Breast epithelium (tissue), 3 donors: ENCODE data around the gene C19orf25.
A peak's percentile ranks its signal among the peaks of the same experiment; 100 is the strongest.

ENCODE experiments used
- POLR2A ChIP-seq: fragments of 450-650 bp; IDR thresholded peaks from one replicate; pipeline ENCODE4 v1.6.1; 2016; ENCODE audit warnings: antibody characterized with exemption, mild to moderate bottlenecking, moderate library complexity
- POLR2AphosphoS5 ChIP-seq, 3 donors: sonication (generic); formaldehyde crosslinking; IDR thresholded peaks; one replicate each; pipeline ENCODE4 v1.6.1; 2017; ENCODE audit warnings: antibody characterized with exemption in 3 of 3
- TF ChIP-seq, protein P1 (sequence below), 3 donors: fragments of 450-650 bp; IDR thresholded peaks; one replicate each; pipeline ENCODE4 v1.5.1; 2016 to 2017; ENCODE audit warnings: antibody characterized with exemption in 3 of 3, mild to moderate bottlenecking in 3 of 3, moderate library complexity in 3 of 3

DNA sequence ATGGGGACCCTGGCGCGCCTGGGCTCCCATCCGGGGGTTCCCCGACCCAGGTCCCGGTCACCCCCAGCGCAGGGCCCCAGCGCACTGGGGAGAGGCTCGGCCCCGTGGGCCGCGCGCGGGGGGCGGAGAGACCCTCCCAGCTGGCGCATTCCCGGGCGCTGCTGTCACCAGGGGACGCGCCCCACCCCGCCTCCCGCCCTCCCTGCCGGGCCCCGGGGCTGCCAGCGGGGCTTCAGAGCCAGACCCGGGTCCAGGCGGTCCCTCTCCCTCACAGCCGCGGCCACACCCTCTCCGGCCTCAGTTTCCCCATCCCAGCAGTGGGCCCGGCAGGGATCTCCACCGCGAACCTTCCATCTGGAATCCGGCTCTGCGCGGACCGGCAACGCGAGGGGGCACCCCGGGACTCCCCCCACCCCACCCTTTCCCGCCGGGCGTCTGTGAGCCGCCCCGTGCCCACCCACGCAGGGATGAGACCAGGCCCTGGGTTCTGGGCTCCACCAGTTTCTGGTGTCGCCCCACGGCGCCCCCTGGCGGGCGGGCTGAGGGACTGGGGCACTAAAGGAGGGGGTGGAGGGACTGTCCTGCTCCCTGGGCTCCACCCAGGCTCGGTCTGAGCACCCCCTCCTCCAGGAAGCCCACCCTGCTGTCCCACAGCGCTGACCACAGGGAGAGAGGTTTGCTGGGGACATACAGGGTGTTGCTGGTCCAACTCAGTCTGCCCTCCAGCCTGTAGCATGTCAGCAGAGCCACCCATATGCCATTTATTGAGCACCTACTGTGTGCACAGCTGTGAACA, 34.7 kb upstream of the C19orf25 start:
- TF ChIP-seq, protein P1, sequence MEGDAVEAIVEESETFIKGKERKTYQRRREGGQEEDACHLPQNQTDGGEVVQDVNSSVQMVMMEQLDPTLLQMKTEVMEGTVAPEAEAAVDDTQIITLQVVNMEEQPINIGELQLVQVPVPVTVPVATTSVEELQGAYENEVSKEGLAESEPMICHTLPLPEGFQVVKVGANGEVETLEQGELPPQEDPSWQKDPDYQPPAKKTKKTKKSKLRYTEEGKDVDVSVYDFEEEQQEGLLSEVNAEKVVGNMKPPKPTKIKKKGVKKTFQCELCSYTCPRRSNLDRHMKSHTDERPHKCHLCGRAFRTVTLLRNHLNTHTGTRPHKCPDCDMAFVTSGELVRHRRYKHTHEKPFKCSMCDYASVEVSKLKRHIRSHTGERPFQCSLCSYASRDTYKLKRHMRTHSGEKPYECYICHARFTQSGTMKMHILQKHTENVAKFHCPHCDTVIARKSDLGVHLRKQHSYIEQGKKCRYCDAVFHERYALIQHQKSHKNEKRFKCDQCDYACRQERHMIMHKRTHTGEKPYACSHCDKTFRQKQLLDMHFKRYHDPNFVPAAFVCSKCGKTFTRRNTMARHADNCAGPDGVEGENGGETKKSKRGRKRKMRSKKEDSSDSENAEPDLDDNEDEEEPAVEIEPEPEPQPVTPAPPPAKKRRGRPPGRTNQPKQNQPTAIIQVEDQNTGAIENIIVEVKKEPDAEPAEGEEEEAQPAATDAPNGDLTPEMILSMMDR (IDR thresholded peaks at IDR 0.05): peak in 2 of 3 donors; percentile 33 to 53
- TF ChIP-seq POLR2AphosphoS5 (IDR thresholded peaks at IDR 0.05) (no peak), POLR2A (no peak)
